Fibroblast of villous mesenchyme (primary cell): Measurements from ENCODE around the gene GAA. TPM values are rescaled to one million over a fixed set of nuclear protein-coding genes. Genes with fewer than 3 reads are reported as not detected.

Source experiments
- DNase-seq: peaks from one replicate; pipeline ENCODE4 v3.0.0-alpha.2; 2010; ENCODE audit warnings: low read depth
- H3K4me3 ChIP-seq: 2 replicates; pipeline ENCODE4 v1.5.1; 2011; ENCODE audit warnings: low read depth, mild to moderate bottlenecking, low read length
- CTCF ChIP-seq: IDR thresholded peaks from 2 replicates; pipeline ENCODE4 v1.5.1; 2012; ENCODE audit warnings: low read depth, mild to moderate bottlenecking, low read length; ENCODE audit not compliant: insufficient read depth
- total RNA-seq: library from RNA; depleted of rRNA; stranded (reverse); fragments of >200 nt; gene quantifications from 2 replicates; pipeline ENCODE4 v1.2.3, GENCODE V29; 2012

Gene GAA
- total RNA-seq, 1 donor, result 15.1 TPM

GRCh38 chr17:80108036-80108971 is 6.9 kb downstream of the GAA start:
- no peak for TF ChIP-seq CTCF
- no peak overlapping the region for H3K4me3 ChIP-seq
- no peak for DNase-seq

- no peak overlapping the region for H3K4me3 ChIP-seq
- no peak for TF ChIP-seq CTCF
- no peak for DNase-seq
These were observed 7.8 kb downstream of the GAA start for GRCh38 chr17:80109066-80109660.

- no peak for TF ChIP-seq CTCF
- no peak for DNase-seq
- H3K4me3 ChIP-seq, result no peak overlapping the region
These were observed 8.5 kb downstream of the GAA start for GRCh38 chr17:80109713-80110446.

- no peak overlapping the region for H3K4me3 ChIP-seq
- TF ChIP-seq CTCF, result no peak
- no peak for DNase-seq
These were observed 9.0 kb downstream of the GAA start for GRCh38 chr17:80110447-80110812.

GRCh38 chr17:80110927-80111701 is 9.7 kb downstream of the GAA start:
- TF ChIP-seq CTCF, result no peak
- no peak overlapping the region for H3K4me3 ChIP-seq
- DNase-seq, result no peak
